K562 (cell line): ENCODE results near the gene THBS1. TPM values are rescaled to one million over a fixed set of nuclear protein-coding genes. Genes with fewer than 3 reads are reported as not detected.

Source experiments
- ATAC-seq: fragments of 200-7000 bp; cut with Tn5 transposase; 3 replicates; pipeline ENCODE4 v1.9.1; 2020; ENCODE audit warnings: moderate library complexity
- BruUV-seq: library from RNA; stranded (reverse); fragments of 400-500 nt; replicated peaks from 2 replicates; lab custom pipeline; 2021; lab: Mats Ljungman, UMichigan
- CTCF ChIA-PET: fragments of 300-600 bp; formaldehyde crosslinking; extraction: SDS; loops from one replicate; lab custom pipeline; 2021; ENCODE audit warnings: low intra/inter-chr PET ratio; lab: Yijun Ruan, JAX
- POLR2A ChIA-PET: fragments of 300-600, 350-650 bp; sonication (Branson Sonifier 250); formaldehyde crosslinking; extraction: SDS; loops from one replicate; lab custom pipeline; 2021; ENCODE audit warnings: antibody characterized with exemption, inconsistent platforms; lab: Yijun Ruan, JAX
- DNase-seq, 4 experiments: peaks; one replicate each; pipeline versions ENCODE4 v3.0.0 to v3.0.0-alpha.2; 2011 to 2018; ENCODE audit warnings: low spot score in 3 of 4, mixed read lengths in 3 of 4; ENCODE audit errors: extremely low read depth in 1 of 4
- FAIRE-seq: peaks from 2 replicates; lab custom pipeline; 2011; peaks lifted over from hg19 to GRCh38; lab: Jason Lieb, UNC
- H2AFZ ChIP-seq: 2 replicates; pipeline ENCODE4 v1.6.0; 2011; ENCODE audit warnings: low read depth, low read length, control low read depth, inconsistent platforms
- H3K27ac ChIP-seq: fragments of 200-600 bp; 3 replicates; pipeline ENCODE4 v1.8.0; 2011; ENCODE audit warnings: low read depth, mild to moderate bottlenecking, control low read depth, inconsistent platforms, low read length, moderate library complexity, mixed read lengths; ENCODE audit errors: extremely low read depth
- H3K27me3 ChIP-seq, 2 experiments: fragments of 300-600 bp in 1 of 2; 2 replicates in 1 of 2; 3 replicates in 1 of 2; pipeline versions ENCODE4 v1.6.0 to v1.8.0; 2011; ENCODE audit warnings: inconsistent platforms in 2 of 2, low read length in 2 of 2, mild to moderate bottlenecking in 1 of 2, mixed read lengths in 1 of 2, moderate library complexity in 1 of 2; ENCODE audit not compliant: control insufficient read depth in 2 of 2, insufficient read depth in 2 of 2
- H3K36me3 ChIP-seq: fragments of 300-600 bp; 3 replicates; pipeline ENCODE4 v1.8.0; 2011; ENCODE audit warnings: mild to moderate bottlenecking, low read length, inconsistent platforms; ENCODE audit not compliant: control insufficient read depth, insufficient read depth
- H3K4me1 ChIP-seq, 2 experiments: fragments of 200-600 bp in 1 of 2; replicated peaks in 1 of 2; 2 replicates in 1 of 2; 3 replicates in 1 of 2; pipeline versions ENCODE4 v1.5.1 to v1.8.0; 2011; ENCODE audit warnings: inconsistent platforms in 2 of 2, low read length in 2 of 2, mild to moderate bottlenecking in 1 of 2, mixed read lengths in 1 of 2, moderate library complexity in 1 of 2; ENCODE audit not compliant: control insufficient read depth in 2 of 2, insufficient read depth in 2 of 2
- H3K4me2 ChIP-seq: 2 replicates; pipeline ENCODE4 v1.6.1; 2011; ENCODE audit warnings: low read length, control low read depth, inconsistent platforms, mixed read lengths; ENCODE audit not compliant: insufficient read depth
- H3K4me3 ChIP-seq: fragments of 200-600 bp; sonication (generic), shearing (Covaris generic); 2 replicates; pipeline ENCODE4 v1.5.1; 2016; ENCODE audit warnings: control low read depth, inconsistent platforms
- H3K79me2 ChIP-seq: fragments of 200-600 bp; 3 replicates; pipeline ENCODE4 v1.8.0; 2011; ENCODE audit warnings: low read length, inconsistent platforms; ENCODE audit not compliant: control insufficient read depth, insufficient read depth
- H3K9ac ChIP-seq, 2 experiments: 2 replicates each; pipeline versions ENCODE4 v1.6.0 to v1.6.1; 2011; ENCODE audit warnings: low read depth in 2 of 2, low read length in 2 of 2, control low read depth in 1 of 2, inconsistent platforms in 1 of 2, mild to moderate bottlenecking in 1 of 2, mixed read lengths in 1 of 2; ENCODE audit not compliant: insufficient read depth in 1 of 2
- H3K9me1 ChIP-seq: one replicate; pipeline ENCODE4 v1.6.0; 2011; ENCODE audit warnings: inconsistent platforms, mild to moderate bottlenecking, low read length, moderate library complexity; ENCODE audit not compliant: control insufficient read depth, insufficient read depth
- H3K9me3 ChIP-seq: replicated peaks from 2 replicates; pipeline ENCODE4 v1.5.1; 2011; ENCODE audit warnings: low read depth, low read length, inconsistent platforms; ENCODE audit not compliant: control insufficient read depth, insufficient read depth
- H4K20me1 ChIP-seq: replicated peaks from 2 replicates; pipeline ENCODE4 v1.6.1; 2011; ENCODE audit warnings: low read length, inconsistent platforms, mixed read lengths; ENCODE audit not compliant: control insufficient read depth, insufficient read depth
- C11orf30 ChIP-seq: fragments of 450-650 bp; IDR thresholded peaks from 2 replicates; pipeline ENCODE4 v1.6.1; 2016; ENCODE audit warnings: low read depth, mild to moderate bottlenecking
- CSDE1 ChIP-seq, 2 experiments: fragments of 450-650 bp; IDR thresholded peaks; 2 replicates each; pipeline ENCODE4 v1.6.1; 2016; ENCODE audit warnings: mild to moderate bottlenecking in 1 of 2
- DDX20 ChIP-seq: fragments of 450-650 bp; IDR thresholded peaks from 2 replicates; pipeline ENCODE4 v1.6.1; 2016; ENCODE audit warnings: missing genetic modification characterization, low read depth, mild to moderate bottlenecking, missing compliant biosample characterization, moderate library complexity
- EP400 ChIP-seq: fragments of 450-650 bp; IDR thresholded peaks from 2 replicates; pipeline ENCODE4 v1.6.1; 2017; ENCODE audit warnings: antibody characterized with exemption, mild to moderate bottlenecking, moderate library complexity
- FOSL1 ChIP-seq: fragments of 200-800 bp; sonication (Bioruptor generic); conservative IDR thresholded peaks from 2 replicates; pipeline ENCODE4 v1.6.1; 2016; ENCODE audit warnings: missing genetic modification characterization, missing compliant biosample characterization
- FOXA3 ChIP-seq, 2 experiments: fragments of 450-650 bp in 1 of 2; sonication (generic) in 1 of 2; formaldehyde crosslinking; IDR thresholded peaks in 1 of 2; conservative IDR thresholded peaks in 1 of 2; 2 replicates each; pipeline versions ENCODE4 v1.4.0 to v1.8.0; 2020 to 2022; ENCODE audit warnings: mild to moderate bottlenecking in 2 of 2, missing genetic modification reagents in 1 of 2
- HIVEP1 ChIP-seq: fragments of 250-450 bp; sonication (Bioruptor Pico); IDR thresholded peaks from 2 replicates; pipeline ENCODE4 v1.4.0; 2020; ENCODE audit warnings: mild to moderate bottlenecking
- KDM5B ChIP-seq: fragments of 200-600 bp; sonication (generic); IDR thresholded peaks from 2 replicates; pipeline ENCODE4 v1.6.1; 2012; ENCODE audit warnings: low read depth, mild to moderate bottlenecking, moderate library complexity, low read length, control low read depth, inconsistent platforms; ENCODE audit not compliant: insufficient replicate concordance
- POLR2B ChIP-seq: fragments of 450-650 bp; IDR thresholded peaks from 2 replicates; pipeline ENCODE4 v1.6.1; 2018; ENCODE audit warnings: low read depth; ENCODE audit not compliant: partially characterized antibody
- ZEB2 ChIP-seq: fragments of 450-650 bp; IDR thresholded peaks from 2 replicates; pipeline ENCODE4 v1.6.1; 2016
- ZNF121 ChIP-seq: sonication (generic); formaldehyde crosslinking; conservative IDR thresholded peaks from 2 replicates; pipeline ENCODE4 v1.8.0; 2022; ENCODE audit warnings: missing genetic modification reagents
- WGBS: fragments of 100-300 bp; shearing (Covaris generic); methylation state at CpG from one replicate; pipeline ENCODE4 v1.1.6; 2016; ENCODE audit warnings: low coverage, mixed read lengths; ENCODE audit not compliant: insufficient coverage; ENCODE audit errors: missing lambda C conversion rate; 5-methylcytosine and 5-hydroxymethylcytosine counted together
- in situ Hi-C: fragments of 300-500 bp; cut with MboI; formaldehyde crosslinking; loops from 4 replicates; pipeline ENCODE4 v1.15.0; 2018; ENCODE audit warnings: inconsistent platforms, mixed read lengths
- intact Hi-C: fragments of 100-400 bp; cut with micrococcal nuclease; formaldehyde crosslinking; loops from 2 replicates; pipeline ENCODE4 v1.14.2; 2022
- polyA plus RNA-seq, 8 experiments: library from polyadenylated mRNA; depleted of rRNA in 4 of 8; stranded (reverse) in 5 of 8; unstranded in 3 of 8; fragments of >200 nt; fragmentation: Nextera tagmentation in 2 of 8; fragmentation: Illumina TruSeq in 1 of 8; extraction: Ambion mirVana in 2 of 8; extraction: Trizol in 1 of 8; gene quantifications; 2 replicates each; pipeline versions ENCODE4 v1.2.1 to v1.2.3, GENCODE V29; 2011 to 2014; ENCODE audit warnings: inconsistent platforms in 1 of 8, missing spikeins in 1 of 8
- total RNA-seq, 7 experiments: library from RNA; depleted of rRNA in 6 of 7; stranded (reverse); fragments of >200 nt in 6 of 7; fragmentation: Illumina TruSeq in 2 of 7; extraction: Trizol in 2 of 7; gene quantifications; 2 replicates each; pipeline versions ENCODE4 v1.2.1 to v1.2.3, GENCODE V29; 2011 to 2021; ENCODE audit warnings: low replicate concordance in 1 of 7
- TF ChIP-seq, protein P1 (sequence below): sonication (generic); formaldehyde crosslinking; IDR thresholded peaks from 2 replicates; pipeline ENCODE4 v1.8.1; 2022; ENCODE audit warnings: missing genetic modification reagents
- TF ChIP-seq, protein P2 (sequence below): fragments of 150-350 bp; IDR thresholded peaks from 2 replicates; pipeline ENCODE4 v1.6.1; 2014; ENCODE audit warnings: low read depth, mild to moderate bottlenecking, low read length, borderline replicate concordance

The THBS1 gene
- total and polyA plus RNA-seq, 9 of the 15 experiments (the other 6 are each of a cell fraction or from before 2014, with no cell fraction given) = 0.04 to 1.3 (median 0.40) TPM

DNA sequence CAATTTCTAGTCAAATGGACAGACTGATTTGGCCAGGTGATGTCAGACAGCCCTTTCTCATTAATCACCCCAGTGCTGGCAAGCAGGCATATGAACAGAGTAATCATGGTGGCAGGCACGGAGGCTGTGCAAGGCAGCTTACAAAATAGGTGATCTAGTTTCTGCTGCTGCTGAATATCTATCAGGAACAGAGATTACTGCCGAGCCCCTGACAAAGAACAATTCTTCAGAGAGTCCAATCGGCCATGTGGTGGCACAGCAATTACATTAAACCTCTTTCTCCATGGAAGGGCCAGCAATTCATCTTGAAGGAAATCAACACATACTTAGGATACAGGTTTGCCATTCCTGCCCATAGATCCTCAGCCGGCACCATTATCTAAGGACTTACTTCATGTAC lies 32.3 kb upstream of the THBS1 start:
- Histone ChIP-seq H3K9me3 (peaks cover 3% of the 10 kb centered on the region), H3K4me3 (no peak overlapping the region), H2AFZ (peak overlapping the region; percentile 63; the same call in 1 of the 2 replicates), H3K9me1 (no peaks in the 10 kb centered on the region), H3K36me3 (no peaks in the 10 kb centered on the region), H3K4me2 (no peak overlapping the region), H3K27ac (no peak overlapping the region), H3K79me2 (no peaks in the 10 kb centered on the region), H3K4me1 (no peaks in the 10 kb centered on the region), H3K9ac (no peak overlapping the region), H3K27me3 (no peaks in the 10 kb centered on the region), H4K20me1 (no peaks in the 10 kb centered on the region)
- TF ChIP-seq EP400 (no peak), C11orf30 (no peak), ZEB2 (no peak), KDM5B (no peak), DDX20 (tag) (no peak), FOSL1 (no peak), HIVEP1 (CRISPR knock-in tag) (no peak), ZNF121 (CRISPR knock-in tag) (no peak), FOXA3 (CRISPR knock-in tag; conservative IDR thresholded peaks at IDR 0.05 in 1 of 2, IDR thresholded peaks at IDR 0.05 in 1 of 2) (no peak), POLR2B (no peak), CSDE1 (IDR thresholded peaks at IDR 0.05) (no peak)
- TF ChIP-seq, protein P1, sequence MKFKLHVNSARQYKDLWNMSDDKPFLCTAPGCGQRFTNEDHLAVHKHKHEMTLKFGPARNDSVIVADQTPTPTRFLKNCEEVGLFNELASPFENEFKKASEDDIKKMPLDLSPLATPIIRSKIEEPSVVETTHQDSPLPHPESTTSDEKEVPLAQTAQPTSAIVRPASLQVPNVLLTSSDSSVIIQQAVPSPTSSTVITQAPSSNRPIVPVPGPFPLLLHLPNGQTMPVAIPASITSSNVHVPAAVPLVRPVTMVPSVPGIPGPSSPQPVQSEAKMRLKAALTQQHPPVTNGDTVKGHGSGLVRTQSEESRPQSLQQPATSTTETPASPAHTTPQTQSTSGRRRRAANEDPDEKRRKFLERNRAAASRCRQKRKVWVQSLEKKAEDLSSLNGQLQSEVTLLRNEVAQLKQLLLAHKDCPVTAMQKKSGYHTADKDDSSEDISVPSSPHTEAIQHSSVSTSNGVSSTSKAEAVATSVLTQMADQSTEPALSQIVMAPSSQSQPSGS (CRISPR knock-in tag) = no peak
- TF ChIP-seq, protein P2, sequence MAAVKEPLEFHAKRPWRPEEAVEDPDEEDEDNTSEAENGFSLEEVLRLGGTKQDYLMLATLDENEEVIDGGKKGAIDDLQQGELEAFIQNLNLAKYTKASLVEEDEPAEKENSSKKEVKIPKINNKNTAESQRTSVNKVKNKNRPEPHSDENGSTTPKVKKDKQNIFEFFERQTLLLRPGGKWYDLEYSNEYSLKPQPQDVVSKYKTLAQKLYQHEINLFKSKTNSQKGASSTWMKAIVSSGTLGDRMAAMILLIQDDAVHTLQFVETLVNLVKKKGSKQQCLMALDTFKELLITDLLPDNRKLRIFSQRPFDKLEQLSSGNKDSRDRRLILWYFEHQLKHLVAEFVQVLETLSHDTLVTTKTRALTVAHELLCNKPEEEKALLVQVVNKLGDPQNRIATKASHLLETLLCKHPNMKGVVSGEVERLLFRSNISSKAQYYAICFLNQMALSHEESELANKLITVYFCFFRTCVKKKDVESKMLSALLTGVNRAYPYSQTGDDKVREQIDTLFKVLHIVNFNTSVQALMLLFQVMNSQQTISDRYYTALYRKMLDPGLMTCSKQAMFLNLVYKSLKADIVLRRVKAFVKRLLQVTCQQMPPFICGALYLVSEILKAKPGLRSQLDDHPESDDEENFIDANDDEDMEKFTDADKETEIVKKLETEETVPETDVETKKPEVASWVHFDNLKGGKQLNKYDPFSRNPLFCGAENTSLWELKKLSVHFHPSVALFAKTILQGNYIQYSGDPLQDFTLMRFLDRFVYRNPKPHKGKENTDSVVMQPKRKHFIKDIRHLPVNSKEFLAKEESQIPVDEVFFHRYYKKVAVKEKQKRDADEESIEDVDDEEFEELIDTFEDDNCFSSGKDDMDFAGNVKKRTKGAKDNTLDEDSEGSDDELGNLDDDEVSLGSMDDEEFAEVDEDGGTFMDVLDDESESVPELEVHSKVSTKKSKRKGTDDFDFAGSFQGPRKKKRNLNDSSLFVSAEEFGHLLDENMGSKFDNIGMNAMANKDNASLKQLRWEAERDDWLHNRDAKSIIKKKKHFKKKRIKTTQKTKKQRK = no peak
- in situ Hi-C loops (no loop called here), intact Hi-C loops (no loop called here)
- FAIRE-seq (no peak), DNase-seq (no peak), ATAC-seq (no peak)
- ChIA-PET CTCF (no interaction called here), POLR2A (interaction anchor here (1.5 kb wide), 1 partner anchor 19 kb away, joined by 5 read pairs; no protein-coding TSS in a partner anchor)
- BruUV-seq = no TSS peak
- 9% methylated on average over 4 of the region's 4 CpGs for whole genome bisulfite sequencing
